Stimulated activated CD8-positive, alpha-beta memory T cell treated with anti-CD3 and anti-CD28 coated beads, Interleukin-7, amount 100 ng/mL, for 48 hours (primary cell): Measurements from ENCODE around the gene S100A9.
"Not testable (repeated sequence)": the region's sequence is repeated elsewhere in the genome, so short reads cannot be mapped to it uniquely, and the experiment has no call there.

Source experiments
- DNase-seq, 2 donors: peaks; one replicate each; pipeline ENCODE4 v3.0.0-alpha.2; 2020; ENCODE audit warnings: low read depth in 1 of 2; ENCODE audit errors: extremely low read depth in 1 of 2

The S100A9 gene

GRCh38 chr1:153357853-153358690 lies at the start of gene S100A9:
Gene S100A9 (plus strand): TSS chr1:153357854. CDS start chr1:153358284, 430 bp downstream.
- no peak for DNase-seq

GRCh38 chr1:153308540-153308939 lies 49.1 kb upstream of the S100A9 start:
- DNase-seq = no peak

DNA sequence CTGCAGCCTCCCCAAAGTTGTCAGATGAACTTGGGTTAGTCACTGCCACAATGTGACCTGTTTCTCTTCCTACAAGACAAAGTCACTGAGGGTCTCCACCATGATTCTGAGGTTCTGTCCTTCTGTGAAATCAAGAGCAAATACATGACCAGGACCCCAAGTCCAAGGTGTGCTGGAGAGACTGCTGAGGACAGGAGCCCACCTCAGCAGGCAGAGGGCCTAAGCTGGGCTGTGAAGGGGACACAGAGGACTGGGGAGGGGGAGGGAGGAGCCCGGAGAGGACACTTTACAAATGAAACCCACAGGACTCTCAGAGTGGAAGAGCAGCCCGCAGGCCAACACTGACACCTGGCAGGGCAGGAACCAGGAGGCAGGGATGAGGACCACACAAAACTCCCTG lies 48.2 kb upstream of the S100A9 start:
- DNase-seq = no peak

DNA sequence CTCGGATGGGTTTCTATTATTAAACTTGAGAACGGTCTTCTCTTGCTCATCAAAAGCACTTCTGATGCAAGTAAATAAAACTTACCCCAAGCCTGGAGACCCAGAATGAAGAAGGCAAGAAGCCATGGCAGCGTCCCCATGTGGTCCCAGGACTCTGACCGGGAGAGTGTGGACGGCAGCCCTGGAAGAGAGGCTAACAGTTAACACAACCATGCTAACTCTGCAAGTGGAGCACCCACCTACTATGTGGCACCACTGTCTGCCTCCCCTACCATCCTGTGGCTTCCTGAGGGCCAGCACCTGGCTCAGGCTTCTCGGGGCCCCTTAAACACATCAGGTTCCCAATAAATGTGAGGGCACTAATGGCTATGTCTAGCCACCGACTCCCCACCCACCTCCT lies 47.1 kb upstream of the S100A9 start:
- DNase-seq = no peak

DNA sequence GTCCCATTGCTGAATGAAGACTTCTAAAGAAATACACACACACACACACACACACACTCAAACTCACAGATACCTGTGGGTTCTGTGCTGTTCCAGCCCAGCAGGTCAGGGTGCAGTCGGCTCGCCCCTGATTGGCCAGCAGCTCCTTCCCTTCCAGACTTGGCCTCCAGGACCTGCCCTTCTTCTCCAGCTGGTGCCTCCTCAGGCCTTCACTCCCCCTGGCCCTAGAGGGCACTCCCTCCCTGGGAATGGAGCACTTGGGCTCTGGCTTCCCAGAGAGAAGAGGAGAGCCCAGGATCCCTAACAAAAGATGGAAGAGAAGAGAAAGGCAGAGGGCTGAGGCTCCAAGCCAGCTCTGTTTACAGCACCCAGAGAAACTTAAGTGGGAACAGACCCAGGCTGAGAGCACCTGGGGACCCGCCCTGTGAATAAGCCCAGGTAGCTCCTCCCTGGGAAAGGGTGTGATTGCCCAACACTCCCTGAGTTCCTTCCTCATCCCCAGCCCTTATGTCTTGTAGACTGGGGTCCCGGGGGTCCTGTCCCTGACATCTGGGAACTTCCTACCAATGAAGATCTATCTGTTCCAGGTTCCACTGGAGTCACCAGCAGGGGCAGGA lies 45.0 kb upstream of the S100A9 start, which contains the start of gene PGLYRP3:
PGLYRP3 (minus strand) TSS at position 383 of the 617 bp plus-strand sequence. CDS start 2,287 bp downstream, outside the sequence.
- DNase-seq = no peak

GRCh38 chr1:153313288-153313687 lies 44.4 kb upstream of the S100A9 start:
- DNase-seq = no peak

- not testable (repeated sequence) for DNase-seq
Measured at GRCh38 chr1:153314388-153314787, 43.3 kb upstream of the S100A9 start.

GRCh38 chr1:153316013-153316412 lies 41.6 kb upstream of the S100A9 start:
- DNase-seq = not testable (repeated sequence)

DNA sequence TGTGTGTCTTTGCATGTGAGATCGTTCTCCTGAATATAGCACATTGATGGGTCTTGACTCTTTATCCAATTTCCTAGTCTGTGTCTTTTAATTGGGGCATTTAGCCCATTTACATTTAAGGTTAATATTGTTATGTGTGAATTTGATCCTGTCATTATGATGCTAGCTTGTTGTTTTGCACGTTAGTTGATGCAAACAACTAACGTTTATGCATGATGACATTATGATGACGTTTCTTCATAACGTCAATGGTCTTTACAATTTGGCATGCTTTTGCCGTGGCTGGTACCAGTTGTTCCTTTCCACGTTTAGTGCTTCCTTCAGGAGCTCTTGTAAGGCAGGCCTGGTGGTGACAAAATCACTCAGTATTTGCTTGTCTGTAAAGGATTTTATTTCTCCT lies 39.5 kb upstream of the S100A9 start:
- not testable (repeated sequence) for DNase-seq

GRCh38 chr1:153322568-153322967 lies 35.1 kb upstream of the S100A9 start:
- DNase-seq = no peak

GRCh38 chr1:153324912-153325311 lies 32.7 kb upstream of the S100A9 start:
- DNase-seq = no peak

- no peak for DNase-seq
Measured at GRCh38 chr1:153333902-153334301, 23.8 kb upstream of the S100A9 start.

DNA sequence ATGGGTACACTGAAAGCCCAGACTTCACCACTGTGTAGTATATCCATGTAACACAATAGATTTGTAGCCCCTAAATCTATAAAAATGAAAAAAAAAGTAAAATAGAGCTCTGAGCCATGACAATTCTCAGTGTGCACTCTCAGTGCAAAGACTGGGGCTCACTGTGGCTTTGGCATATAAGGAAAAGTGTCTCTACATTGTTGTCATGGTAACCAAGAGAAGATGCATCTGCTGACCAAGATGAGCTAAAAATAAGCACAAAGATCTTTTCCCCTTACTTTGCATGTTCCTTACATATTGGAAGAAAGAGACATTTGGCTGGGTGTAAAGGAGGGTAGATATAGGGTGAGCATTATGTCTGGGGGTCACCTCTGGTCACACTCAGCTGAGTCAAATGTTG lies 21.0 kb upstream of the S100A9 start:
- no peak for DNase-seq

- DNase-seq = no peak
Measured at GRCh38 chr1:153337980-153338853, 19.4 kb upstream of the S100A9 start.

DNA sequence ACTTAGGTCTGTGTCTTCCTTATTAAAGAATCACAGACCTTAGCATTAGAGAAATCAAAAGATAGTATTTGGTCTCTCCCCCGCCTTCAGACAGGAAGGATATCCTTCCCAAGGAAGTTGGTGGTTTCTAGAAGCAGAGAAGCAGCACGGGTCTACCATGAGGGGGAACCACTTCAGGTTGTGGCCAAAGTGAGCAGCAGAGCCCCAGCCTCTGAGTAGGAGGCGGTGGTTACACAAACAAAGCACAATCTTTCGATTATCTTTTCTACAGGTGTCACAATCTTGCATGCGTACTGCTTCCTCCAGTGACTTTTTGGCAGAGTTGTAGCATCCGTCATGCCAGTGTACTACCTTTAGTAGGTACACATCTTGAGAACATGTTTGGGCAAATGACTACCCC lies 17.9 kb upstream of the S100A9 start:
- DNase-seq = no peak

DNA sequence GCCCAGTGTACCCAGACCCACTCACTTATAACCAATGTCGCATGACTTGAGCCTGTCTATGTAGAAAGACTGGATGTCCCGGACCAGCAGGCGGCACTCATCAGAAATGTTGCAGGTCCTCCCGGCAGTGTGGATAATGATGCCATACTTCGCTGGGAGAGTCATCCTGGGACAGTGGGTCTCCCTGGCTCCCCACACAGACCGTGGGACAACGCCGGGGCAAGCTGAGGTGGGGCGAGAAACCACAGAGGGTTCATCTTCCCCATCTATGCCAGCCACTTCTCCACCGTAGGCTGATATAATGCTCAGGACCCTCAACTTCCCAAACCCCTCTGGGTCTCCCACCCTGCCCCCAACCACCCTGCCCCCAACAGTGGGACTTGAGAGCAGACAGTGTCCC lies 17.3 kb upstream of the S100A9 start:
- DNase-seq = no peak

DNA sequence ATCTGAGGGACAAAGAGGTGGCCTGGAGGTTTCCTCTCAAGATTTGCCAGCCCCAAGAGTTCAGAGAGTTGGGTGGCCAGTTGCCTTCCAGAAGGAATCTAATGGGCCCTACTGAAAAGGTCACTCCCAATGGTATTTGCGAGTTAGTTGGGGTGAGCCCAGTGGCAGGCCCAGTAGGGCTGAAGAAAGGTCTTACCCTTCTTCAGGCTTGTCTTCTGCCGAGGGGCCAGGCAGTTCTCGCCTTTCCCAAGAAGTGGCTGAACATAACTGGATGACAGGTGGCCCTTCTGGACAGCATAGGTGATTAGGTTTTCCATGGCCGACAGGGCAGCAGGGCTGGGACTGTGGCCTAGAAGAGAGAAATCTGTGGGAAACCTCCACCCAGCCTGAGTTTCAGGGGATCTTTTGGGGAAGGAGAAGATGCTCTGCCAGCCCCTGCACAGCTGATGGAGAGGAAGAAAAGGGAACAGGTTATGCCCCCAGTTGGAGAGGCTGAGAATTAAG lies 16.2 kb upstream of the S100A9 start:
- DNase-seq = no peak

GRCh38 chr1:153342178-153342577 lies 15.5 kb upstream of the S100A9 start:
- no peak for DNase-seq

GRCh38 chr1:153343040-153343681 lies 14.5 kb upstream of the S100A9 start:
- DNase-seq = no peak
